H1 (cell line): ENCODE results near the gene RRP1B. TPM values are rescaled to one million over a fixed set of nuclear protein-coding genes. Genes with fewer than 3 reads are reported as not detected.

Experiments
- CTCF ChIA-PET: fragments of 300-600 bp; sonication (Branson Sonifier 250); formaldehyde crosslinking; loops from one replicate; lab custom pipeline; 2021; ENCODE audit not compliant: partially characterized antibody; lab: Charles Lee
- POLR2A ChIA-PET: fragments of 300-600 bp; sonication (Branson Sonifier 250); formaldehyde crosslinking; loops from one replicate; lab custom pipeline; 2021; ENCODE audit warnings: inconsistent platforms; ENCODE audit not compliant: partially characterized antibody; lab: Charles Lee
- DNase-seq, 2 experiments: peaks; one replicate each; pipeline versions ENCODE4 v3.0.0 to v3.0.0-alpha.2; 2010 to 2022; ENCODE audit warnings: low spot score in 2 of 2, low read depth in 1 of 2, mixed read lengths in 1 of 2
- FAIRE-seq: peaks from 2 replicates; lab custom pipeline; 2011; peaks lifted over from hg19 to GRCh38; lab: Jason Lieb, UNC
- H2AFZ ChIP-seq: 2 replicates; pipeline ENCODE4 v1.8.1; 2012; ENCODE audit warnings: low read length, inconsistent platforms
- H2AK5ac ChIP-seq: 2 replicates; pipeline ENCODE4 v1.6.1; 2013; ENCODE audit warnings: low read depth, low read length
- H2BK120ac ChIP-seq: replicated peaks from 2 replicates; pipeline ENCODE3; 2013; ENCODE audit warnings: low read depth, low read length, inconsistent platforms
- H2BK12ac ChIP-seq: 2 replicates; pipeline ENCODE4 v1.6.1; 2013; ENCODE audit warnings: low read depth, low read length
- H2BK15ac ChIP-seq: 2 replicates; pipeline ENCODE4 v1.6.1; 2013; ENCODE audit warnings: low read length
- H2BK20ac ChIP-seq: 2 replicates; pipeline ENCODE4 v1.6.1; 2013; ENCODE audit warnings: low read length
- H2BK5ac ChIP-seq: 2 replicates; pipeline ENCODE4 v1.6.1; 2013; ENCODE audit warnings: low read depth, low read length
- H3K14ac ChIP-seq: 2 replicates; pipeline ENCODE4 v1.6.1; 2013; ENCODE audit warnings: inconsistent platforms; ENCODE audit not compliant: insufficient read length
- H3K18ac ChIP-seq: 2 replicates; pipeline ENCODE4 v1.6.1; 2013; ENCODE audit warnings: low read length; ENCODE audit errors: extremely low read depth
- H3K23ac ChIP-seq: 2 replicates; pipeline ENCODE4 v1.6.1; 2013; ENCODE audit warnings: inconsistent platforms; ENCODE audit not compliant: insufficient read length
- H3K23me2 ChIP-seq: 2 replicates; pipeline ENCODE4 v1.6.1; 2013; ENCODE audit warnings: low read depth, low read length
- H3K27ac ChIP-seq: 2 replicates; pipeline ENCODE4 v1.6.1; 2011; ENCODE audit warnings: low read depth, low read length, inconsistent platforms
- H3K27me3 ChIP-seq, 4 experiments: replicated peaks in 1 of 4; 1 replicate in 1 of 4; 2 replicates in 3 of 4; pipeline versions ENCODE4 v1.6.1 to v1.8.1; 2011 to 2013; ENCODE audit warnings: low read length in 3 of 4, mild to moderate bottlenecking in 3 of 4, inconsistent platforms in 2 of 4, mixed read lengths in 2 of 4, moderate library complexity in 1 of 4; ENCODE audit not compliant: control insufficient read depth in 3 of 4, insufficient read depth in 3 of 4; ENCODE audit errors: extremely low read depth in 1 of 4
- H3K36me3 ChIP-seq, 4 experiments: 2 replicates each; pipeline versions ENCODE4 v1.6.1 to v1.8.1; 2011 to 2013; ENCODE audit warnings: mild to moderate bottlenecking in 4 of 4, low read length in 3 of 4, moderate library complexity in 2 of 4, control low read depth in 1 of 4, inconsistent platforms in 1 of 4; ENCODE audit not compliant: insufficient read depth in 4 of 4, control insufficient read depth in 2 of 4
- H3K4ac ChIP-seq: replicated peaks from 2 replicates; pipeline ENCODE3; 2013; ENCODE audit warnings: low read length, low read depth, mixed read lengths, inconsistent platforms; ENCODE audit not compliant: insufficient read length
- H3K4me1 ChIP-seq, 4 experiments: replicated peaks in 1 of 4; 1 replicate in 1 of 4; 2 replicates in 3 of 4; pipeline versions ENCODE4 v1.6.1 to v1.8.1; 2011 to 2013; ENCODE audit warnings: low read length in 3 of 4, inconsistent platforms in 2 of 4, mixed read lengths in 1 of 4; ENCODE audit not compliant: insufficient read depth in 4 of 4, control insufficient read depth in 3 of 4
- H3K4me2 ChIP-seq, 2 experiments: 2 replicates each; pipeline versions ENCODE4 v1.6.1 to v1.8.1; 2011 to 2013; ENCODE audit warnings: low read depth in 2 of 2, low read length in 2 of 2, control low read depth in 1 of 2, inconsistent platforms in 1 of 2, mild to moderate bottlenecking in 1 of 2; ENCODE audit not compliant: insufficient read depth in 1 of 2
- H3K4me3 ChIP-seq, 4 experiments: fragments of 200-600, 300-600 bp in 1 of 4; sonication (generic), shearing (Covaris generic), sonication (Bioruptor Twin) in 1 of 4; 2 replicates each; pipeline versions ENCODE4 v1.5.1 to v1.8.1; 2011 to 2016; ENCODE audit warnings: low read length in 4 of 4, low read depth in 3 of 4, control low read depth in 2 of 4, inconsistent platforms in 2 of 4, mild to moderate bottlenecking in 2 of 4, mixed read lengths in 1 of 4, moderate library complexity in 1 of 4; ENCODE audit not compliant: insufficient read depth in 2 of 4; ENCODE audit errors: extremely low read depth in 1 of 4
- H3K56ac ChIP-seq: replicated peaks from 2 replicates; pipeline ENCODE3; 2013; ENCODE audit warnings: low read depth, mild to moderate bottlenecking, mixed read lengths, low read length, inconsistent platforms; ENCODE audit not compliant: insufficient read length
- H3K79me1 ChIP-seq: 2 replicates; pipeline ENCODE4 v1.6.1; 2013; ENCODE audit warnings: low read depth, low read length, control low read depth
- H3K79me2 ChIP-seq, 2 experiments: 2 replicates each; pipeline versions ENCODE4 v1.6.1 to v1.8.1; 2012 to 2013; ENCODE audit warnings: low read length in 2 of 2, mild to moderate bottlenecking in 2 of 2, inconsistent platforms in 1 of 2; ENCODE audit not compliant: insufficient read depth in 2 of 2, control insufficient read depth in 1 of 2
- H3K9ac ChIP-seq, 4 experiments: replicated peaks in 1 of 4; 1 replicate in 1 of 4; 2 replicates in 3 of 4; pipeline versions ENCODE4 v1.6.1 to v1.8.1; 2011 to 2013; ENCODE audit warnings: low read depth in 3 of 4, low read length in 3 of 4, control low read depth in 2 of 4, mild to moderate bottlenecking in 2 of 4, moderate library complexity in 2 of 4, inconsistent platforms in 1 of 4; ENCODE audit errors: extremely low read depth in 1 of 4
- H3K9me3 ChIP-seq, 2 experiments: 2 replicates each; pipeline versions ENCODE4 v1.6.1 to v1.8.1; 2012 to 2013; ENCODE audit warnings: mild to moderate bottlenecking in 2 of 2, moderate library complexity in 2 of 2, control low read depth in 1 of 2, inconsistent platforms in 1 of 2, low read depth in 1 of 2, low read length in 1 of 2, mixed read lengths in 1 of 2; ENCODE audit not compliant: insufficient read depth in 2 of 2
- H4K20me1 ChIP-seq, 2 experiments: replicated peaks in 1 of 2; 2 replicates each; pipeline versions ENCODE3 to v1.8.1; 2011 to 2013; ENCODE audit warnings: inconsistent platforms in 2 of 2, low read length in 2 of 2, mild to moderate bottlenecking in 1 of 2; ENCODE audit not compliant: insufficient read depth in 2 of 2, control insufficient read depth in 1 of 2
- H4K5ac ChIP-seq: 2 replicates; pipeline ENCODE4 v1.6.1; 2013; ENCODE audit warnings: low read length, low read depth, mixed read lengths, inconsistent platforms; ENCODE audit not compliant: insufficient read length
- H4K8ac ChIP-seq: 2 replicates; pipeline ENCODE4 v1.8.0; 2013; ENCODE audit warnings: mild to moderate bottlenecking, moderate library complexity, low read length, inconsistent platforms; ENCODE audit not compliant: insufficient read depth; ENCODE audit errors: extremely low read depth
- H4K91ac ChIP-seq: replicated peaks from 2 replicates; pipeline ENCODE3; 2013; ENCODE audit warnings: low read length, mixed read lengths, inconsistent platforms; ENCODE audit not compliant: insufficient read length
- BACH1 ChIP-seq: IDR thresholded peaks from 2 replicates; pipeline ENCODE4 v1.6.1; 2012; ENCODE audit warnings: low read length, improper control_type of control experiment
- BRCA1 ChIP-seq: IDR thresholded peaks from 2 replicates; pipeline ENCODE4 v1.6.1; 2012; ENCODE audit warnings: low read depth, low read length, improper control_type of control experiment
- CTCF ChIP-seq, 3 experiments: IDR thresholded peaks; 1 replicate in 2 of 3; 2 replicates in 1 of 3; pipeline versions ENCODE4 v1.5.1 to v1.6.1; 2011; ENCODE audit warnings: low read length in 3 of 3, mild to moderate bottlenecking in 3 of 3, inconsistent platforms in 2 of 3, low read depth in 1 of 3, moderate library complexity in 1 of 3; ENCODE audit not compliant: insufficient read depth in 1 of 3; ENCODE audit errors: control extremely low read depth in 1 of 3
- KDM1A ChIP-seq: fragments of 200-600, 300-600 bp; sonication (generic); IDR thresholded peaks from 2 replicates; pipeline ENCODE4 v1.7.1; 2016; ENCODE audit warnings: mild to moderate bottlenecking, low read length, borderline replicate concordance
- PHF8 ChIP-seq: fragments of 200-600 bp; sonication (generic); conservative IDR thresholded peaks from 2 replicates; pipeline ENCODE4 v1.7.1; 2012; ENCODE audit warnings: low read depth, mild to moderate bottlenecking, inconsistent platforms, low read length, moderate library complexity
- SIN3A ChIP-seq, 2 experiments: IDR thresholded peaks in 1 of 2; conservative IDR thresholded peaks in 1 of 2; 2 replicates each; pipeline ENCODE4 v1.6.1; 2011 to 2012; ENCODE audit warnings: low read length in 2 of 2, improper control_type of control experiment in 1 of 2, low read depth in 1 of 2, mild to moderate bottlenecking in 1 of 2
- SP1 ChIP-seq: IDR thresholded peaks from 2 replicates; pipeline ENCODE4 v1.6.1; 2011; ENCODE audit warnings: low read depth, low read length
- SRF ChIP-seq: IDR thresholded peaks from 2 replicates; pipeline ENCODE4 v1.6.1; 2011; ENCODE audit warnings: mild to moderate bottlenecking, low read depth, low read length, moderate library complexity
- SUZ12 ChIP-seq: fragments of 200-600 bp; sonication (generic); IDR thresholded peaks from 2 replicates; pipeline ENCODE4 v1.6.1; 2012; ENCODE audit warnings: mild to moderate bottlenecking, inconsistent platforms, low read length, moderate library complexity, mixed read lengths
- TAF7 ChIP-seq: optimal IDR thresholded peaks from 2 replicates; pipeline ENCODE3; 2011; ENCODE audit warnings: low read depth, mild to moderate bottlenecking, inconsistent platforms, low read length, moderate library complexity, borderline replicate concordance
- WGBS, 2 experiments: shearing (Covaris generic) in 1 of 2; methylation state at CpG; one replicate each; pipeline versions ENCODE4 v1.1.6 to v1.1.7; 2013 to 2015; ENCODE audit warnings: low lambda C conversion rate in 2 of 2, mixed read lengths in 2 of 2, inconsistent platforms in 1 of 2, low coverage in 1 of 2, missing lambda C conversion rate in 1 of 2; ENCODE audit not compliant: insufficient replicate concordance in 2 of 2, insufficient coverage in 1 of 2, insufficient read length in 1 of 2; ENCODE audit errors: extremely low coverage in 1 of 2, missing lambda C conversion rate in 1 of 2; 5-methylcytosine and 5-hydroxymethylcytosine counted together
- polyA plus RNA-seq, 7 experiments: library from polyadenylated mRNA; depleted of rRNA in 3 of 7; stranded (reverse) in 5 of 7; unstranded in 2 of 7; fragments of >200 nt in 5 of 7; fragments of 200-250 nt in 2 of 7; gene quantifications; 1 replicate in 5 of 7; 2 replicates in 1 of 7; 4 replicates in 1 of 7; pipeline versions ENCODE4 v1.2.1 to v1.2.3, GENCODE V29; 2011 to 2013; ENCODE audit warnings: missing spikeins in 2 of 7, mixed read lengths in 2 of 7
- total RNA-seq: library from RNA; stranded (reverse); fragmentation: NEBNext Ultra II Directional; extraction: Animal tissue kit (Norgen Biotek cat#: 25700); gene quantifications from 2 replicates; pipeline ENCODE4 v1.2.1, GENCODE V29; 2021
- TF ChIP-seq, protein P1 (sequence below): IDR thresholded peaks from 2 replicates; pipeline ENCODE4 v1.6.1; 2011; ENCODE audit warnings: low read depth, mild to moderate bottlenecking, low read length; ENCODE audit not compliant: insufficient read depth

The RRP1B gene
- total and polyA plus RNA-seq, 2 of the 8 experiments (the other 6 are each of a cell fraction or from before 2014, with no cell fraction given) = 25.8 to 97.3 TPM

- H3K23me2 ChIP-seq = peaks cover 9% of the 10 kb centered on the region; the same call in 1 of the 2 replicates
- no peak overlapping the region for H4K91ac ChIP-seq
- H3K79me1 ChIP-seq = no peaks in the 10 kb centered on the region
- H3K9ac ChIP-seq = no peak overlapping the region
- no peak for DNase-seq
- H3K4ac ChIP-seq = no peak overlapping the region
- H4K8ac ChIP-seq = no peak overlapping the region
- no peaks in the 10 kb centered on the region for H3K27me3 ChIP-seq
- no peak for FAIRE-seq
- no peaks in the 10 kb centered on the region for H3K4me1 ChIP-seq
- H2BK20ac ChIP-seq = no peak overlapping the region
- H3K79me2 ChIP-seq = no peaks in the 10 kb centered on the region
- 88% methylated on average over 5 of the region's 5 CpGs; no CpG with 5 or more reads in 1 of the 2 experiments for whole genome bisulfite sequencing, 2 experiments
- ChIA-PET CTCF (interaction anchor here (0.9 to 1.1 kb wide), 3 partner anchors 11 to 14 kb away, joined by 3 to 4 read pairs (median 4); no protein-coding TSS in a partner anchor), POLR2A (no interaction called here)
- no peaks in the 10 kb centered on the region for H3K9me3 ChIP-seq
- peaks cover 0 to 1% of the 10 kb centered on the region in 2 experiments for H4K20me1 ChIP-seq
- no peak overlapping the region for H3K56ac ChIP-seq
- no peak overlapping the region for H3K23ac ChIP-seq
- no peak overlapping the region for H2BK5ac ChIP-seq
- no peak overlapping the region for H2BK12ac ChIP-seq
- no peak overlapping the region for H2AK5ac ChIP-seq
- no peak overlapping the region for H4K5ac ChIP-seq
- H2BK120ac ChIP-seq = no peak overlapping the region
- H3K14ac ChIP-seq = no peak overlapping the region
- H3K18ac ChIP-seq = no peak overlapping the region
- H3K4me3 ChIP-seq = no peak overlapping the region
- H2BK15ac ChIP-seq = no peak overlapping the region
- H3K27ac ChIP-seq = no peak overlapping the region
- no peak overlapping the region for H2AFZ ChIP-seq
- H3K36me3 ChIP-seq = no peaks in the 10 kb centered on the region
- no peak overlapping the region for H3K4me2 ChIP-seq
- TF ChIP-seq, protein P1, sequence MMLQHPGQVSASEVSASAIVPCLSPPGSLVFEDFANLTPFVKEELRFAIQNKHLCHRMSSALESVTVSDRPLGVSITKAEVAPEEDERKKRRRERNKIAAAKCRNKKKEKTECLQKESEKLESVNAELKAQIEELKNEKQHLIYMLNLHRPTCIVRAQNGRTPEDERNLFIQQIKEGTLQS = no peak
- TF ChIP-seq CTCF (IDR thresholded peaks at IDR 0.05; ENCODE audit: control extremely low read depth in 1 of 3, insufficient read depth in 1 of 3, low read depth in 1 of 3, low read length in 3 of 3) = no peak
- TF ChIP-seq SRF = no peak
- no peak for TF ChIP-seq BRCA1
- TF ChIP-seq SP1 = no peak
- TF ChIP-seq SUZ12 = no peak
- no peak for TF ChIP-seq TAF7
- no peak for TF ChIP-seq KDM1A
- no peak for TF ChIP-seq SIN3A (conservative IDR thresholded peaks at IDR 0.05 in 1 of 2, IDR thresholded peaks at IDR 0.05 in 1 of 2; ENCODE audit: low read depth in 1 of 2, low read length in 2 of 2)
- no peak for TF ChIP-seq PHF8
- no peak for TF ChIP-seq BACH1
These were observed 24.7 kb upstream of the RRP1B start for GRCh38 chr21:43634618-43635017.
